ES-I3 (cell line): Measurements from ENCODE around the gene SPECC1L.

Experiments used
- H3K36me3 ChIP-seq: 2 replicates; pipeline ENCODE4 v1.6.1; 2013; ENCODE audit warnings: mild to moderate bottlenecking, low read length, control low read depth, moderate library complexity; ENCODE audit not compliant: insufficient read depth
- H3K4me1 ChIP-seq: 2 replicates; pipeline ENCODE4 v1.6.1; 2013; ENCODE audit warnings: mild to moderate bottlenecking, control low read depth, low read length; ENCODE audit not compliant: insufficient read depth
- H3K9ac ChIP-seq: 2 replicates; pipeline ENCODE4 v1.6.1; 2013; ENCODE audit warnings: low read depth, mild to moderate bottlenecking, low read length, moderate library complexity
- H3K9me3 ChIP-seq: 2 replicates; pipeline ENCODE4 v1.6.1; 2013; ENCODE audit warnings: mild to moderate bottlenecking, low read length, moderate library complexity; ENCODE audit not compliant: control insufficient read depth, insufficient read depth

SPECC1L gene

DNA sequence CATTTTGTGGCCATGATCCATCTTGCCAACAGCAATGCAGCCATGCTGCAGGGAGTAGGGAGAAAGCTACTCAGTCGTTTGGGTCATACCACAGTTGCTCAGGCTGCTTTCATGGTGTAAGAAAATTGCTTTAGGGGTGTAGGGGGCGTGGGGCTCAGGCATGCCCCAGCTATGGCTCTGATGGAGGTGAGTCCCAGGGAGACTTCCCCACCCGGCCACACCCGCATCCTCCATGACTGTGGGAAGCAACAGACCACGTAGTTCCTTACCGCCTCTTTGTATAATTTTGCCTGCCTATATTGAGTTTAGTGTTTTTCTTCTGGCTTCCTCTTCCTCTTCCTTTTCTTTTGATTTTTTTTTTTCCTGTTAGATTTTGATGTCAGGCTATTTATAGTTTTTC, 58.8 kb downstream of the SPECC1L start:
- H3K4me1 ChIP-seq: no peaks in the 10 kb centered on the region
- H3K9ac ChIP-seq: no peak overlapping the region
- H3K9me3 ChIP-seq: no peaks in the 10 kb centered on the region
- H3K36me3 ChIP-seq: peaks cover 6% of the 10 kb centered on the region; the same call in 1 of the 2 replicates

- no peaks in the 10 kb centered on the region for H3K9me3 ChIP-seq
- no peaks in the 10 kb centered on the region for H3K4me1 ChIP-seq
- peaks cover 12% of the 10 kb centered on the region; the same call in 1 of the 2 replicates for H3K36me3 ChIP-seq
- H3K9ac ChIP-seq: no peak overlapping the region
These were observed 60.0 kb downstream of the SPECC1L start for GRCh38 chr22:24330636-24331035.

DNA sequence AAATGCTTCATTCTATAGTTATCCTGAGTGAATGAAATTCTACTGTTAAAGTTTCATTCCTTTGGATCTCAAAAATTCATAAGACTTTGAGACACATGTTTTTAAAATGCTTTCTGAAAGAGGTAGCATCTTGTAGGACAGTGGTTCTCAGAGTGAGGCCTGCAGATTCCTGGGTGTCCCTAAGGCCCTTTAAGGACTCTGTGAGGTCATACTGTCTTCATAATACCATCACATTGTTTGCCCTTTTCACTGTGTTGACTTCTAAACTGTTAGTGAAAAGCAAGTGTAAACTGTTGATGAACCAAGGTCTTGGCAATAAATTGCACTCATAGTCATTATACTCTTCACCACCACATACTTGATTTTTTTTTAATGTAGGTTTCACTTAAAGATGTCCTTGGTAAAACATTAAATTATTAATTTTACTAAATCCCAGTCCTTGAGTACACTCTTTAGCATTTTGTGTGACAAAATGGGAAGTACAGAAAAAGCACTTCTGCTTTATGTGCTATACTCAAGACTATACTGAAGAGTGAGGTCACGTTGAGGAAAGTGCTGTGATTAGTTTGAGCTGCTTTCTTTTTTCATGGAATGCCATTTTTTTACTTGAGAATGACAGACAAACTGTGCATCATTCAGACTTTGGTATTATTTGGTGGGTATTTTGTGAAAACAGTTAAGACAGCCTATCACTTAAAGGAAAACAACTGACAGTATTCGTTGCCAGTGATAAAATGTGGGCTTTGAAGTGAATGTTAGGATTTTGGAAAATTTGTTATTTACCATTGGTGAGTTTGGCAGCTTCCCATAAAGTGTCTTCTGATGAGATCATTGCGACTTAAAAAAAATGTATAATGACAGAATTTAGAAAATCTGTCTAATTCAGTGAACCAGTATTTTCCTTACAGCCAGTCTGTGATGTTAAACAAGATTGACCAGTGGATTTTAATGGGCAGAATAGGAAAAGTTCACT, 61.1 kb downstream of the SPECC1L start:
- Histone ChIP-seq H3K36me3 (peaks cover 12% of the 10 kb centered on the region; the same call in 1 of the 2 replicates), H3K4me1 (no peaks in the 10 kb centered on the region), H3K9me3 (no peaks in the 10 kb centered on the region), H3K9ac (no peak overlapping the region)

DNA sequence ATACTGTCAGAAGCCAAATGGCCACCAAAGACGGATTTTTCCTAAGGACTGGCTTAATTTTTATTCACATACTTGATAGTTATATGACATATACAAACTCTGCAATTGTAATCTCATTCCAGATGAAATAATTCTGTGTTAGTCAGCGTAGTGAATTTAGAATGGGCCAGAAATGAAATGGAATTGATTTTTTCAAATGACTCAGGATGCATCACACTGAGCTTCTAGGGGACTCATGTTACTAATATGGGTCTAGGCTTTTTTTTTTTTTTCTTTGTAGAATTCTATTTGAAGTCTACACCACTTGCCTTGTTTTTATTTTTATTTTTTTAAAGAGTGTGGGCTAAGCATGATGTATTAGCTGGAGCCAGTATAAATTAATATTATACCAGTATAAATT, 62.7 kb downstream of the SPECC1L start:
- peaks cover 15% of the 10 kb centered on the region for H3K36me3 ChIP-seq
- H3K4me1 ChIP-seq: peaks cover 11% of the 10 kb centered on the region; the same call in 1 of the 2 replicates
- no peak overlapping the region for H3K9ac ChIP-seq
- no peaks in the 10 kb centered on the region for H3K9me3 ChIP-seq

GRCh38 chr22:24335496-24335895, 64.9 kb downstream of the SPECC1L start:
- H3K9me3 ChIP-seq: no peaks in the 10 kb centered on the region
- H3K4me1 ChIP-seq: peaks cover 16% of the 10 kb centered on the region; the same call in 1 of the 2 replicates
- H3K9ac ChIP-seq: no peak overlapping the region
- H3K36me3 ChIP-seq: peaks cover 22% of the 10 kb centered on the region

DNA sequence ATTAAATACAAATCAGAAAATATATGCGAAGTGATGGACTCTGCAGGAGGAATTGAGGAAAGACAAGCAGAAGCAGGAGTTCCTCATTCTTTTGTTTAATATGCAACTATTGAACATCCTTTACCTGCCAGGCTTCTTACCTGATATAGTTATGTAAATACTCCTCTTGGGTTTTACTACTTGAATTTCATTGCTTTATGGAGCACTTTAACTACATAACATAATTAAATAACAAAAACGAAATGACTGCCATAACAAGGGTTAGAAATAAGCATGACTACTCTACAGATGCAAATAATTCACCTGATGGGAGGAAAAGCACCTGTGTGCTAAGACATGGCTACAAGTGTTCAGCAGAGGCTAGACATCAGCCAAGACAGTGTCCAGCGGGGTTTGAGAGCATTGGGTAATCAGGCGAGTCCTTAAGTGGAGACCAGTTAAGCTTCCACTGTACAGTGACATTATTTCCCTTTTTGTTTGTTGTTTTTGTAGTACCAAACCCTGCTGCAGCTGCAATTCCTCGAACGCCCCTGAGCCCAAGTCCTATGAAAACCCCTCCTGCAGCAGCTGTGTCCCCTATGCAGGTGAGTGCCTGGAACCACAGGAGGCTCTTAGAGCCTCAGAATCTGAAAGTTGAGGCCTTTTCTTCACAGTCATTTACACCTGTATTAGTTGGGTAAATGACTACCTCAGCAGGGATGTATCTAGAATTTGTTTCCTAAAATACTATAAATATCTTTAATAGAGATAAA, 67.4 kb downstream of the SPECC1L start:
- Histone ChIP-seq H3K9ac (no peak overlapping the region), H3K36me3 (peaks cover 22% of the 10 kb centered on the region), H3K9me3 (no peaks in the 10 kb centered on the region), H3K4me1 (peaks cover 16% of the 10 kb centered on the region; the same call in 1 of the 2 replicates)

DNA sequence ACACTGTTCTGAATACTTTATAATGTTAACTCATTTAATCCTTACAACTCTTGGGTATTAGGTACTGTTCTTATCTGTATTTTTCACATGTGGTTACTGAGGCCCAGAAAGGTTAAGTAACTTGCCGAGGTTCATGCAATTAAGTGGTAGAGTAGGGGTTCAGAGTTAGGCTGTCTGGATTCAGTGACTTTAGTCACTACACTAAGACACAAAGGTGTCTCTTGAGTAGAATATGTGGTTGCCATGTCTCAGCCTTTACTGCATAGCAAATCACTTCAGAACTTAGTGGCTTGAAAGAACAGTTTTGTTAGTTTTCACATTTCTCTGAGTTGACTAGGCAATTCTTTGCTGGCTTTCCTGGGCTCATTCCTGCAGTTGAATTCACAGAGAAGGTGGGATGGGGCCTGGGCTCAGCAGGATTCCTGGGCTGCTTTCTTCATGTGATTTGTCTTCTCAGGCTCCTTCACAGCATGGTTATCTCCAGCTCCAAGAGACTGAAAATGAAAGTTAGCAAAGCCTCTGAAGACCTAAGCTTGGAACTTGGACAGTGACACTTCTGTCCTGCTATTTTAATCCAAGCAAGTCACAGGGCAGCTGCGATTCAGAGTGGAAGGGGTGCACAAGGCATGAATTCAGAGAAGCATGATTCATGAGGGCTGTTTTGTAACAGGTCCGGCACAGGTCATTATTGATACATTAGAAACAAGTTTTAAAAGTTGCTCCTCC, 68.3 kb downstream of the SPECC1L start:
- peaks cover 22% of the 10 kb centered on the region for H3K36me3 ChIP-seq
- peaks cover 16% of the 10 kb centered on the region; the same call in 1 of the 2 replicates for H3K4me1 ChIP-seq
- H3K9ac ChIP-seq: no peak overlapping the region
- no peaks in the 10 kb centered on the region for H3K9me3 ChIP-seq

DNA sequence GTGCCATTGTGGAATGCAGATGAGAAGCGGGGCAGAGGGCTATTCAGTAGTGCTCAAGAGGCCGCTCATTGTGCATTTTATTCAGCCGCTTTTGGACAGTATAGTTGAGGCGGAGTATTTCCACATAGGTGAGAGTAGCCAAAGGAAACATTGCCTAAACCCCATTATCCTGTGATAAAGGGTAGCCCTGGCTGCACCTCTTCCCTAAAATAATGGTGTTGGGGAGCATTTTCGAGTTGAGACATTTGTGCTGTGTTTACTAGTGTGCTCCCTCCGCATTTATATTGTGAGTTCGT, 68.8 kb downstream of the SPECC1L start:
- Histone ChIP-seq H3K36me3 (peaks cover 19% of the 10 kb centered on the region), H3K9me3 (no peaks in the 10 kb centered on the region)

GRCh38 chr22:24341627-24342026, 71.0 kb downstream of the SPECC1L start:
- peaks cover 16% of the 10 kb centered on the region; the same call in 1 of the 2 replicates for H3K4me1 ChIP-seq
- no peaks in the 10 kb centered on the region for H3K9me3 ChIP-seq
- peaks cover 13% of the 10 kb centered on the region; the same call in 1 of the 2 replicates for H3K36me3 ChIP-seq
- no peak overlapping the region for H3K9ac ChIP-seq

More for the DNA sequence above, 68.8 kb downstream of the SPECC1L start:
- H3K4me1 ChIP-seq: peaks cover 16% of the 10 kb centered on the region; the same call in 1 of the 2 replicates
- H3K9ac ChIP-seq: no peak overlapping the region

DNA sequence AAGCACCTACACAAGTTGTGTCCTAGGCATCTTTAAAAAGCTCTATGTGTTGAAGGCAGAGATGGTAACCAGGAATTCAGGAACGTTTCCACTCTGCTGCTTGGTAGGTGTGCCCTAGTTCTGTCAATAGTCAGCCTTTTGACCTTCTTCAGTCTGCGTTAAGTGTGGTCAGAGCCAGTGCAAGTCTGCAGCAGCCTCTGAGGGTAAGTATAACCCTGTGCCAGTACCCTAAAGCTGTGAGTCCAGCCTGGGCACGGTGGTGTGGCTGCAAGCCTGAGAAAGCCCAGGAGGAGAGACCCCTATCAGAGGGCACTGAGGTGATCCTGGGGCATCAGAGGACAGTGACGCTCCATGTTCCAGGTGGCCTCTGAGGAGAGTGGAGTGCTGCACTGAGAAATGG, 80.0 kb downstream of the SPECC1L start:
- H3K4me1 ChIP-seq: no peaks in the 10 kb centered on the region
- H3K9me3 ChIP-seq: no peaks in the 10 kb centered on the region
- H3K9ac ChIP-seq: no peak overlapping the region
- H3K36me3 ChIP-seq: peaks cover 13% of the 10 kb centered on the region

DNA sequence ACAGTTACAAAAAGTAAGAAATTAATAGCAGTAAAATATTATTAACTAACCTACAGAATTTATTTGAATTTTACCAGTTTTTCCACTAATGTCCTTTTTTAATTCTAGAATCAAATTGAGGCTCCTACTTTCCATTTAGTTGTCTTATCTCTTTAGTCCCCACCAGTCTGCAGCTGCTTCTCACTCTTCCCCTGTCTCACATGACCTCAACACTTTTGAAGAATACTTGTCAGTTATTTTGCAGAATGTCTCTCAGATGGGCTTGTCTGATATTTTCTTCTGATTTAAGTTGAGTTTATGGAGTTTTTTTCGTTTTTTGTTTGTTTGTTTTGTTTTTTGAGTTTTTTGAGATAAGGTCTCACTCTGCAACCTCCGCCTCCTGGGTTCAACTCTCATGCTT, 82.5 kb downstream of the SPECC1L start:
- Histone ChIP-seq H3K9me3 (no peaks in the 10 kb centered on the region), H3K36me3 (peaks cover 13% of the 10 kb centered on the region), H3K4me1 (no peaks in the 10 kb centered on the region), H3K9ac (no peak overlapping the region)

DNA sequence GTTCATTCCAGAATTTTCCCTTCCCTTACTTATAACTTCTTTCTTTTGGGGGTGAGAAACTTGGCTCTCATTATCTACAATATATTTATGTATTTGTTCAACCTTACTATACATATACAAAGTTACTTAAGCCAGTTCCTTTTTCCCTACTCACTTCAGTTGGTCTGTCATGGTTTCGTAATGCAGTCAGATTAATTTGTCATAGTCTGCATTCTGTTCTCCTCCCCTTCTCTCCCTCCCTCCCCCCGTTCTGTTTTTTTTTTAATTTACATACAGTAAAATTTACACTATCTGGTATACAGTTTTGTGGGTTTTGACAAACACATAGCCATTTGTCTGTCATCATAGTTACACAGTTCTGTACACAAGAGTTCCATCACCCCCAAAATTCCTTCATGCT, 84.9 kb downstream of the SPECC1L start:
- Histone ChIP-seq H3K9me3 (no peaks in the 10 kb centered on the region), H3K9ac (no peak overlapping the region), H3K4me1 (no peaks in the 10 kb centered on the region), H3K36me3 (peaks cover 8% of the 10 kb centered on the region)

- Histone ChIP-seq H3K36me3 (peaks cover 3% of the 10 kb centered on the region), H3K9ac (no peak overlapping the region; the same call in 1 of the 2 replicates), H3K9me3 (no peaks in the 10 kb centered on the region), H3K4me1 (no peaks in the 10 kb centered on the region)
These were observed 86.9 kb downstream of the SPECC1L start for GRCh38 chr22:24357547-24357946.
